ENCODE data around the gene CFDP1.
A peak's percentile ranks its signal among the peaks of the same experiment; 100 is the strongest.

DNA sequence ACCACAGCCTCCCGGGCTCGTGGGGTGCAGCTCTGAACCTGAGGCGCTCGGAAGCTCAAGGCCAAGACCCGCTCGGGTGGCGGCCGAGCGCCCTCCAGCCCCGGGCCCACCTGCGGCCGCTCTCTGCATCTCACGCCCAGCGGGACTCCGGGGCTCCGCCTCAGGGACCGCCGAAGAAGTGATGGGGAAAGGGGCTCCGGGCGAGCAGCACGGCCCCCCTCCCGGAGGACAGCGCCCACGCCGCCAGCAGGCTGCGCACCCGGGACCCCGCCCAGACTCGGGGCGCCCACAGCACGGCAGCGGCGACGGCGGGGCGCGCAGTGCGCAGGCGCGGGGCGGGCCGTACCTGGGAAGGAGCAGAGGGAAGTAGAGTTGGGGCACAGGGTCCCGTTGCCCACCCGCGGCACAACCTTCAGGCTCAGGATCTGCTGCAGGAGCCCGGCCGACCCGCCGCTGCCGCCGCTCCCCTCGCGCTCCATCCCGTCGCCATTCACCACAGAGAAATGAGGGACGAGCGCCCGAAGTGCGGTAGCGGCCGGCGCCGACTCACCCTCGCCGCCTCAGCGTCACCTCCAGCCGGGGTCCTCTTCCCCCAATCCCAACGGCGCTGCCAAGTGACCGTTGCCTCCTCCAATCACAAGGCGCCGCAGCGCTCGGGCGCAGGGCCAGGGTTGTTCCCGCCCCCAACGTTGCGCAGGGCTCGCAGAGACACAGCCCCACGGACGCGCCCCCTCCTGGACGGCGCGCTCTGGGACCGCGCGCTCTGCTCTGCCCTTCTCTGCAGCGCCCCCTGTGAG is 31.0 kb upstream of the CFDP1 start, which contains the start of gene TMEM170A:
- TF ChIP-seq, protein P1, sequence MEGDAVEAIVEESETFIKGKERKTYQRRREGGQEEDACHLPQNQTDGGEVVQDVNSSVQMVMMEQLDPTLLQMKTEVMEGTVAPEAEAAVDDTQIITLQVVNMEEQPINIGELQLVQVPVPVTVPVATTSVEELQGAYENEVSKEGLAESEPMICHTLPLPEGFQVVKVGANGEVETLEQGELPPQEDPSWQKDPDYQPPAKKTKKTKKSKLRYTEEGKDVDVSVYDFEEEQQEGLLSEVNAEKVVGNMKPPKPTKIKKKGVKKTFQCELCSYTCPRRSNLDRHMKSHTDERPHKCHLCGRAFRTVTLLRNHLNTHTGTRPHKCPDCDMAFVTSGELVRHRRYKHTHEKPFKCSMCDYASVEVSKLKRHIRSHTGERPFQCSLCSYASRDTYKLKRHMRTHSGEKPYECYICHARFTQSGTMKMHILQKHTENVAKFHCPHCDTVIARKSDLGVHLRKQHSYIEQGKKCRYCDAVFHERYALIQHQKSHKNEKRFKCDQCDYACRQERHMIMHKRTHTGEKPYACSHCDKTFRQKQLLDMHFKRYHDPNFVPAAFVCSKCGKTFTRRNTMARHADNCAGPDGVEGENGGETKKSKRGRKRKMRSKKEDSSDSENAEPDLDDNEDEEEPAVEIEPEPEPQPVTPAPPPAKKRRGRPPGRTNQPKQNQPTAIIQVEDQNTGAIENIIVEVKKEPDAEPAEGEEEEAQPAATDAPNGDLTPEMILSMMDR (IDR thresholded peaks at IDR 0.05; ENCODE audit: low read depth, low read length), result peak; percentile 100
- TF ChIP-seq EZH2phosphoT487 (IDR thresholded peaks at IDR 0.05; ENCODE audit: low read depth), result no peak

Data from OCI-LY3 (cell line).